SK-MEL-5 (cell line): ENCODE measurements around the gene SLC9A3. TPM values are rescaled to one million over a fixed set of nuclear protein-coding genes. Genes with fewer than 3 reads are reported as not detected.
"Not testable (repeated sequence)": the region's sequence is repeated elsewhere in the genome, so short reads cannot be mapped to it uniquely, and the experiment has no call there.

Source experiments
- DNase-seq: peaks from one replicate; pipeline ENCODE4 v3.0.0-alpha.2; 2016; ENCODE audit warnings: low read depth, low spot score
- in situ Hi-C: cut with HindIII; loops from 2 replicates; pipeline ENCODE4 v1.10.0; 2016; ENCODE audit warnings: low sequenced_read_pairs, high pct_unique_total_duplicates, low pct_unique_long_range_greater_than_20kb
- total RNA-seq: library from RNA; depleted of rRNA; stranded (reverse); fragments of >200 nt; shearing (Covaris generic); gene quantifications from 2 replicates; pipeline ENCODE4 v1.2.3, GENCODE V29; 2014

The SLC9A3 gene
- total RNA-seq, 1 experiment from 2014 or later: 3.3 TPM

DNA sequence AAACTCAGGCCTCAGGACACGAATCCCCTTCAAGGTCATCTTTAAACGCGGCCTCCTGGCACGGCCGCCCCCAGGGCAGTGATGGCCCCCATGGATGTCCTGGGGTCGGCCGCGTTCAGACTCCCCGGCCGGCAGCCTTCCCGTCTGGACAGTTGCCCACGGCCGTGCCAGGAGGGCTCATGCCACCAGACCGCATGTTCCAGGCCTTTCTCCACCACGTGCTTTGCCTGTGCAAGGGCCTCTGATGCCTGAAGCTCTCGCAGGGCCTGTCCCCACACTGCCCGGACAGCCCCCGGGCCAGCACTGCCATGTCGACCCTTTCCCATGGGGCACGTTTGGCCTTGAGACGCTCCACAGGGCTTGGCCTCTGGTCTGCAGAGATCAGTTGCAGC lies 34.6 kb downstream of the SLC9A3 start:
- DNase-seq: no peak
- in situ Hi-C loops: no loop called here

DNA sequence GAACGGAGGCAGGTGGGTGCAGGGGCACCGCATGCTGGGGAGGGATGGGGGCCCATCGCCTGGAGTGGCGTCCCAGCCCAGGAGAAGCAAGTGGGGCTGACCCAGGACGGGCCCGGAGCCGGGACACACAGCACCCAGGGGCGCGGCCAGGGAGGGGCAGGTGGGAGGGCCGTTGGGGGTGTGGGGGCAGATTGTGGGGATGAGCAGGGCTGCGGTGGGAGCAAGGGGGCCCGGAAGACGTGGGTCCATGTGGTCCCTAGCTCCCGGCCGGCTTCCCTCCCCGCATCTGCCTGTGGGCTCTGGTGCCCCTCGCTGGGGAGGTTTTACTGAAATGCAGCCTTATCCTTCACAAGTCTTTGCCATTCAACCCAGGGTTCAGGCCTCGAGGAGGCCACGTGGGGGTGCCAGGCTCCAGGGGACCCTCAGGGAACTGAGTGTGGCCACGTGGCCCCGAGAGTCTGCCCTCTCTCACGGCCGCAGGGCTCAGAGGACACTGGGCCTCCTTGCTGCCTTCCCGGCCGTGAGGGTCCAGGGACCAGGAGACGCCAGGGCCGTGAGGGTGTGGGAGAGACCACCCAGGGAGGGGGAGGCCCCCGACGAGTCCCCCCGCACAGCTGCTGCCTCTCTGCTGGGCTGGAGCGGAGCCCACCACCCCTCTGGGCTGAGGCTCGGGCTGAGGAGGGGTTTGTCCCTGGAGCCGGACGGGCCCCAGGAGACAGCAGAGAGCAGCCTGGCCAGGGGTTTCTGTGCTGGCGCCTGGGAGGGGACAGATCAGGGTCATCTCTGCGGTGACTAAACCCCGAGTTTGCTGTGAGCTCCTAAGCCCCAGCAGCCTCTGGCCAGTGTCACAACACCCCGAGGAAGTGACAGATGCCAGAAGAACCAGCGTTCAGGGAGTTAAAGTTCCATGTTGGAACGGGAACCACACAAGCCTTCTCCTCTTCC lies 35.2 kb downstream of the SLC9A3 start:
- no peak for DNase-seq
- in situ Hi-C loops: no loop called here

GRCh38 chr5:488241-488640 lies 36.0 kb downstream of the SLC9A3 start:
- in situ Hi-C loops: no loop called here

GRCh38 chr5:486597-486996 lies 37.7 kb downstream of the SLC9A3 start:
- in situ Hi-C loops, DNase-seq: not testable (repeated sequence)

More at GRCh38 chr5:488241-488640, 36.0 kb downstream of the SLC9A3 start:
- no peak for DNase-seq

- in situ Hi-C loops: no loop called here
- DNase-seq: no peak
Observed at GRCh38 chr5:485946-486491, 38.2 kb downstream of the SLC9A3 start.

- DNase-seq: no peak
- in situ Hi-C loops: no loop called here
Observed at GRCh38 chr5:485113-485945, 38.9 kb downstream of the SLC9A3 start.

- in situ Hi-C loops: no loop called here
- no peak for DNase-seq
Observed at GRCh38 chr5:484556-484955, 39.7 kb downstream of the SLC9A3 start.

- no peak for DNase-seq
- in situ Hi-C loops: no loop called here
Observed at GRCh38 chr5:483434-484140, 40.7 kb downstream of the SLC9A3 start.

GRCh38 chr5:483011-483410 lies 41.2 kb downstream of the SLC9A3 start:
- no peak for DNase-seq
- in situ Hi-C loops: no loop called here

- DNase-seq: no peak
- in situ Hi-C loops: no loop called here
Observed at GRCh38 chr5:482506-482905, 41.7 kb downstream of the SLC9A3 start.

DNA sequence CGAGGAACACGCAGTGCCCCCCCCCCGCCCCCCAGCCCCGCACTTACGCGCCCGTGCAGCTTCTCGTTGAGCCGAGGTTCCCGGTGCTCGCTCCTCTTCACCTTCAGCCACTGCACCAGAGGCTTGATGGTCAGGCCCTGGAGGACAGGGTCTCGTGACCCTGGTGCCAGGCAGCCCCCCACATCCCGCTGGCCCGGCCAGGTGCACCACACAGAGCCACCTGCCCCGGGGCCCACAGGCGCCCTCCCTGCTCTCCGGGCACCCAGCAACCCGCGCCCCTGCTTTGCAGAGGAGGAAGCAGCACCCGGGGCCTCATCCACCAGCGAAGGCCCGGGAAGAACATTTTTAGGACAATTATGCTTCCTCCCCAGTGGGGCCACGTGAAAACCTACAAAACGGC lies 42.2 kb downstream of the SLC9A3 start:
- in situ Hi-C loops: no loop called here
- no peak for DNase-seq

DNA sequence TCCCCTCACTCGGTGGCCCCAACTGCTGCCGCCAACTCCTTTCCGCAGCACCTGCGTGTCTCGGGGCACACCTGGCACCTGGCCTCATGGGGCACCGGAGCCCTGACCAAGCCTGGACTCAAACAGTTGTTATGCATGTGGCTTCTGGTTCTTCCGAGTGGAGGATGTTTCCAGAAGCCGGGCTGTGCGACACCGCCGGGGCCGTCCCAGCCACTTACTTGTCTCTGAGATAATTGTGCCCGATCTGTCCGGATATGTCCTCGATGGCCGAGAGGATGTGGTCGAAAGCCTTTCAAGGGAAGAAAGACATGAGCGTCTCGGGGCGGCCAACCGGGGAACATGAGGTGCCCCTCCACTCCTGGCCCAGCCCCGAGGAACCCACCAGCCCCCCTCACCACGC lies 42.9 kb downstream of the SLC9A3 start:
- in situ Hi-C loops: no loop called here
- DNase-seq: no peak

- DNase-seq: no peak
- in situ Hi-C loops: no loop called here
Observed at GRCh38 chr5:479566-480319, 44.5 kb downstream of the SLC9A3 start.

DNA sequence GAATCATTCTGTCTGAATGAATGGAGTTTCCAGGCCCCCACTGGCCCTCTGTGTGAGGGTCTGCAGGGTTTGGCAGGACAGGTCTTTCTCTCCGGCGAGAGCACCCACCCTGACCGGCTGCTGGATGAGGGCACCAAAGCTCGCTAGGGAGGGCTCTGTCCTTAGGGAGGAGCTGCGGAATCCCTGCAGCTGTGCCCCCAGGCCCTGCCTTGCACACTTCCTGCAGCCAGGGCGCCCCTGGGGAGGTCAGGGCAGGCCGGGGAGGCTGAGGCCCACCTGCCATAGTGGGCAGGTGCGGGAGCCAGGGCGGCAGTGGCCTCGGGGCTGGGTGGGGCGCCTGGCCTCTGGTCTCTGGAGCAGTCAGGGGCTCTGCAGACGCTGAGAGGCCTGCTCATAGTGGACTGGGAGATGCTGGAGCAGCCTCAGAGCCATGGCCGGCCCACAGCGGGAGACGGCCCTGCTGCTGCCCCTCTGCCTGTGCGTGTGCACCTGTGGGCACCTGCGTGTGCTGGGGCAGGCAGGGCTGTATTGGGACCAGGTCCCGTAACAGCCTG lies 45.2 kb downstream of the SLC9A3 start:
- in situ Hi-C loops: no loop called here
- DNase-seq: no peak

DNA sequence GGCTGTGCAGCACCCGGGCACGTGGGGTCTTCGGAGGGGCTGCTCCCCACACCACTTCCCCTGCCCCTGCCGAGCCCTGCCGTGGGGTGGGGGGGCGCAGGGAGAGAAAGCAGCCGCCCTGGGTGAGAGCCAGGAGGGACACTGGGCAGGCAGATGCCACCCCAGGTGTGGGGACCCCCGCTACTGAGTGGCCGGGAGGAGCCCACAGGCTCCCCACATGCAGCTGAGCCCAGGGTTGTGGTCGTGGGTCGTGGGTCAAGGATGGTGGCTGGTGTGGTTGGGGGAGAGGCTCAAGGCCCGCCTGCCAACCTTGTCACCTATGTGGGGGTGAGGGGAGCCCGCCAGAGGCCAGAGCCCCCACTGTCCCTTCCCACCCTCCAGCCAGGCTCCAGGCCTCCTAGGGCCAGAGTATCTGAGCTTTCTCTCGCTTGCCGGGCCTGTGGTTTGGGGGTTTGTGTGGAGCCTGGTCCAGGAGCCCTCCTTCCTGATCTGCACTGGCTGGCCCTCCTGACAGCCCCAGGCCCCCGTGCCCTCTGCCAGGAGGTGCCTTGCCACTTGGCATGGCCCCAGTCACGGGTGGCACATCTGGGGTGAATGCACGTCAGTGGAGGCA lies 45.8 kb downstream of the SLC9A3 start:
- DNase-seq: no peak
- in situ Hi-C loops: no loop called here

- DNase-seq: no peak
- in situ Hi-C loops: no loop called here
Observed at GRCh38 chr5:477871-478270, 46.4 kb downstream of the SLC9A3 start.
